GM12878 (cell line): ENCODE data around the gene FAM174A. TPM values are rescaled to one million over a fixed set of nuclear protein-coding genes. Genes with fewer than 3 reads are reported as not detected.

Experiments
- ATAC-seq: fragments of 200-7000 bp; cut with Tn5 transposase; 3 replicates; pipeline ENCODE4 v1.9.1; 2020; ENCODE audit warnings: mild to moderate bottlenecking, moderate library complexity
- BruUV-seq: library from RNA; stranded (reverse); fragments of 400-500 nt; replicated peaks from 2 replicates; lab custom pipeline; 2021; lab: Mats Ljungman, UMichigan
- CTCF ChIA-PET: fragments of 300-600 bp; sonication (Branson Sonifier 250); formaldehyde crosslinking; extraction: SDS; loops from one replicate; lab custom pipeline; 2021; ENCODE audit warnings: inconsistent platforms; lab: Yijun Ruan, JAX
- POLR2A ChIA-PET: fragments of 350-600 bp; formaldehyde crosslinking; extraction: SDS; loops from one replicate; lab custom pipeline; 2021; ENCODE audit warnings: inconsistent platforms; lab: Charles Lee
- RAD21 ChIA-PET: fragments of 300-600 bp; sonication (Branson Sonifier 250); formaldehyde crosslinking; loops from one replicate; lab custom pipeline; 2023; ENCODE audit warnings: antibody characterized with exemption; ENCODE audit not compliant: unreplicated experiment; lab: Charles Lee
- SMC1A ChIA-PET: fragments of 300-600 bp; sonication (Branson Sonifier 250); formaldehyde crosslinking; loops from one replicate; lab custom pipeline; 2023; ENCODE audit not compliant: unreplicated experiment, uncharacterized antibody; lab: Charles Lee
- DNase-seq: peaks from one replicate; pipeline ENCODE4 v3.0.0-alpha.2; 2011; ENCODE audit warnings: low read depth, low spot score
- FAIRE-seq: peaks from 3 replicates; lab custom pipeline; 2011; peaks lifted over from hg19 to GRCh38; lab: Jason Lieb, UNC
- H2AFZ ChIP-seq: 2 replicates; pipeline ENCODE4 v1.6.0; 2011; ENCODE audit warnings: low read depth, low read length, control low read depth; ENCODE audit not compliant: control insufficient read depth
- H3K27ac ChIP-seq: 2 replicates; pipeline ENCODE4 v1.5.1; 2011; ENCODE audit warnings: control low read depth; ENCODE audit not compliant: control insufficient read depth, insufficient read depth
- H3K27me3 ChIP-seq, 2 experiments: replicated peaks in 1 of 2; 2 replicates each; pipeline versions ENCODE4 v1.6.0 to v1.6.1; 2011; ENCODE audit warnings: low read length in 1 of 2; ENCODE audit not compliant: control insufficient read depth in 2 of 2, insufficient read depth in 2 of 2
- H3K36me3 ChIP-seq, 2 experiments: 2 replicates each; pipeline ENCODE4 v1.5.1; 2011; ENCODE audit warnings: low read length in 1 of 2; ENCODE audit not compliant: control insufficient read depth in 2 of 2, insufficient read depth in 2 of 2
- H3K4me1 ChIP-seq: 2 replicates; pipeline ENCODE4 v1.6.1; 2011; ENCODE audit warnings: mild to moderate bottlenecking, low read length, moderate library complexity, mixed read lengths; ENCODE audit not compliant: control insufficient read depth, insufficient read depth
- H3K4me2 ChIP-seq: 2 replicates; pipeline ENCODE4 v1.6.0; 2011; ENCODE audit warnings: control low read depth; ENCODE audit not compliant: control insufficient read depth, insufficient read depth
- H3K4me3 ChIP-seq: fragments of 200-600 bp; sonication (generic); 2 replicates; pipeline ENCODE4 v1.5.1; 2016
- H3K79me2 ChIP-seq: 2 replicates; pipeline ENCODE4 v1.6.0; 2011; ENCODE audit warnings: low read length; ENCODE audit not compliant: control insufficient read depth, insufficient read depth
- H3K9ac ChIP-seq: 2 replicates; pipeline ENCODE4 v1.8.0; 2011; ENCODE audit warnings: low read length, control low read depth, mixed read lengths; ENCODE audit not compliant: control insufficient read depth, insufficient read depth
- H3K9me3 ChIP-seq: replicated peaks from 3 replicates; pipeline ENCODE4 v1.5.1; 2011; ENCODE audit warnings: mild to moderate bottlenecking, low read length; ENCODE audit not compliant: control insufficient read depth, insufficient read depth
- H4K20me1 ChIP-seq: 2 replicates; pipeline ENCODE4 v1.6.0; 2011; ENCODE audit not compliant: control insufficient read depth, insufficient read depth
- ATF7 ChIP-seq: fragments of 450-650 bp; IDR thresholded peaks from 2 replicates; pipeline ENCODE4 v1.6.1; 2016; ENCODE audit warnings: low read depth, mild to moderate bottlenecking
- BCL11A ChIP-seq: IDR thresholded peaks from 2 replicates; pipeline ENCODE4 v1.6.1; 2011; ENCODE audit warnings: low read depth, low read length
- RAD21 ChIP-seq: IDR thresholded peaks from 2 replicates; pipeline ENCODE4 v1.6.1; 2011; ENCODE audit warnings: mild to moderate bottlenecking, low read depth, low read length, moderate library complexity; ENCODE audit not compliant: insufficient read depth
- SMC3 ChIP-seq: IDR thresholded peaks from 2 replicates; pipeline ENCODE4 v1.6.1; 2011; ENCODE audit warnings: low read length, improper control_type of control experiment, borderline replicate concordance
- WGBS: methylation state at CpG from one replicate; pipeline ENCODE4 v1.1.6; 2016; ENCODE audit warnings: low lambda C conversion rate; ENCODE audit not compliant: insufficient replicate concordance, insufficient coverage; ENCODE audit errors: missing lambda C conversion rate; 5-methylcytosine and 5-hydroxymethylcytosine counted together
- in situ Hi-C: fragments of 300-500 bp; cut with MboI; formaldehyde crosslinking; loops from 9 replicates; pipeline ENCODE4 v1.14.3; 2018; ENCODE audit warnings: mixed read lengths
- intact Hi-C: fragments of 100-400 bp; cut with micrococcal nuclease; formaldehyde crosslinking; loops from one replicate; pipeline ENCODE4 v1.14.2; 2022; ENCODE audit not compliant: unreplicated experiment
- polyA plus RNA-seq, 11 experiments: library from polyadenylated mRNA; depleted of rRNA in 4 of 11; unstranded in 6 of 11; stranded (reverse) in 5 of 11; fragments of >200 nt; fragmentation: Nextera tagmentation in 4 of 11; fragmentation: Illumina TruSeq in 1 of 11; extraction: Ambion mirVana in 4 of 11; extraction: Trizol in 1 of 11; gene quantifications; 1 replicate in 1 of 11; 2 replicates in 10 of 11; pipeline versions ENCODE4 v1.2.1 to v1.2.3, GENCODE V29; 2011 to 2016; ENCODE audit warnings: inconsistent platforms in 2 of 11, missing spikeins in 2 of 11, low read depth in 1 of 11
- total RNA-seq, 4 experiments: library from RNA; depleted of rRNA in 3 of 4; stranded (reverse); fragments of >200 nt in 3 of 4; fragmentation: Illumina TruSeq in 1 of 4; extraction: Trizol in 1 of 4; gene quantifications; 2 replicates each; pipeline versions ENCODE4 v1.2.1 to v1.2.3, GENCODE V29; 2013 to 2021
- TF ChIP-seq, protein P1 (sequence below): fragments of 450-650 bp; IDR thresholded peaks from 2 replicates; pipeline ENCODE4 v1.6.1; 2017; ENCODE audit warnings: low read depth, mild to moderate bottlenecking, moderate library complexity
- TF ChIP-seq, protein P2 (sequence below), 3 experiments: IDR thresholded peaks in 2 of 3; conservative IDR thresholded peaks in 1 of 3; 2 replicates each; pipeline ENCODE4 v1.5.1; 2011; ENCODE audit warnings: low read depth in 3 of 3, low read length in 3 of 3, mild to moderate bottlenecking in 3 of 3, control low read depth in 2 of 3, moderate library complexity in 2 of 3, inconsistent platforms in 1 of 3, mixed read lengths in 1 of 3; ENCODE audit not compliant: control insufficient read depth in 2 of 3, insufficient read depth in 1 of 3; ENCODE audit errors: extremely low read depth in 1 of 3

The FAM174A gene
- total and polyA plus RNA-seq, 10 of the 15 experiments (the other 5 are each of a cell fraction or from before 2014, with no cell fraction given), result 1.4 to 12.1 (median 6.0) TPM

DNA sequence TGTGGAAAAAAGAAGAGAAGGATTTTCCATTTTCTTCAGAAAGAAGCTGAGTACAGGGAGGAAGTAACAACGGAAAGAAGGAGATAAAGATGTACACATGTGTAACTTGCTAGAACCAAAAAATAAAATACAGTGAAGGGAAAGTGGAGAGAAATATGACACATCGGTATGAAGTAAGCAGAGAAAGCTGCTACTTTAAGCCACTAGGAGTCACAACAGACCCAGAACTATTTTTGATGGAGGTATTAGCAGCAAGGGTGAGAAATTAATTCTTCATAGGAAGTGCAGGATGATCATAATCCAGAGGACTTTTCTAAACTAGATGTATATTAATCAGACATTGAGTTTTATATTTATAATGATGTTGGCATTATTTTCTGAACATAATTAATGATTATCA is 88.5 kb downstream of the FAM174A start:
- intact Hi-C loops, result loop anchor here (1.0 to 5.0 kb wide), 6 partner anchors 144 to 767 kb away; no protein-coding TSS in a partner anchor
- ChIA-PET RAD21 (interaction anchor here (0.9 to 3.0 kb wide), 9 partner anchors 152 to 767 kb away, joined by 3 to 14 read pairs (median 4); partner anchors contain the start of gene ST8SIA4), SMC1A (interaction anchor here (0.7 to 3.5 kb wide), 25 partner anchors 8 to 767 kb away, joined by 3 to 19 read pairs (median 4); partner anchors contain the start of gene ST8SIA4), POLR2A (no interaction called here), CTCF (interaction anchor here (0.7 to 3.0 kb wide), 19 partner anchors 8 to 767 kb away, joined by 3 to 19 read pairs (median 4); no protein-coding TSS in a partner anchor)
- no peak overlapping the region for H3K9ac ChIP-seq
- no peak overlapping the region for H3K4me3 ChIP-seq
- H3K79me2 ChIP-seq, result no peaks in the 10 kb centered on the region
- in situ Hi-C loops, result loop anchor here (25.0 kb wide), 1 partner anchor 764 kb away; no protein-coding TSS in a partner anchor
- 0 out of 2 replicates have a peak overlapping the region, but pooled peaks have one; percentile 4 for H2AFZ ChIP-seq
- H3K4me1 ChIP-seq, result no peaks in the 10 kb centered on the region
- ATAC-seq (peak; percentile 96), FAIRE-seq (peak; percentile 94), DNase-seq (no peak)
- TF ChIP-seq ATF7, result peak; percentile 27; the same call in 1 of the 2 replicates
- TF ChIP-seq, protein P1, sequence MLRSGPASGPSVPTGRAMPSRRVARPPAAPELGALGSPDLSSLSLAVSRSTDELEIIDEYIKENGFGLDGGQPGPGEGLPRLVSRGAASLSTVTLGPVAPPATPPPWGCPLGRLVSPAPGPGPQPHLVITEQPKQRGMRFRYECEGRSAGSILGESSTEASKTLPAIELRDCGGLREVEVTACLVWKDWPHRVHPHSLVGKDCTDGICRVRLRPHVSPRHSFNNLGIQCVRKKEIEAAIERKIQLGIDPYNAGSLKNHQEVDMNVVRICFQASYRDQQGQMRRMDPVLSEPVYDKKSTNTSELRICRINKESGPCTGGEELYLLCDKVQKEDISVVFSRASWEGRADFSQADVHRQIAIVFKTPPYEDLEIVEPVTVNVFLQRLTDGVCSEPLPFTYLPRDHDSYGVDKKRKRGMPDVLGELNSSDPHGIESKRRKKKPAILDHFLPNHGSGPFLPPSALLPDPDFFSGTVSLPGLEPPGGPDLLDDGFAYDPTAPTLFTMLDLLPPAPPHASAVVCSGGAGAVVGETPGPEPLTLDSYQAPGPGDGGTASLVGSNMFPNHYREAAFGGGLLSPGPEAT, result no peak
- TF ChIP-seq, protein P2, sequence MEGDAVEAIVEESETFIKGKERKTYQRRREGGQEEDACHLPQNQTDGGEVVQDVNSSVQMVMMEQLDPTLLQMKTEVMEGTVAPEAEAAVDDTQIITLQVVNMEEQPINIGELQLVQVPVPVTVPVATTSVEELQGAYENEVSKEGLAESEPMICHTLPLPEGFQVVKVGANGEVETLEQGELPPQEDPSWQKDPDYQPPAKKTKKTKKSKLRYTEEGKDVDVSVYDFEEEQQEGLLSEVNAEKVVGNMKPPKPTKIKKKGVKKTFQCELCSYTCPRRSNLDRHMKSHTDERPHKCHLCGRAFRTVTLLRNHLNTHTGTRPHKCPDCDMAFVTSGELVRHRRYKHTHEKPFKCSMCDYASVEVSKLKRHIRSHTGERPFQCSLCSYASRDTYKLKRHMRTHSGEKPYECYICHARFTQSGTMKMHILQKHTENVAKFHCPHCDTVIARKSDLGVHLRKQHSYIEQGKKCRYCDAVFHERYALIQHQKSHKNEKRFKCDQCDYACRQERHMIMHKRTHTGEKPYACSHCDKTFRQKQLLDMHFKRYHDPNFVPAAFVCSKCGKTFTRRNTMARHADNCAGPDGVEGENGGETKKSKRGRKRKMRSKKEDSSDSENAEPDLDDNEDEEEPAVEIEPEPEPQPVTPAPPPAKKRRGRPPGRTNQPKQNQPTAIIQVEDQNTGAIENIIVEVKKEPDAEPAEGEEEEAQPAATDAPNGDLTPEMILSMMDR (IDR thresholded peaks at IDR 0.05 in 2 of 3, conservative IDR thresholded peaks at IDR 0.05 in 1 of 3; ENCODE audit: control insufficient read depth in 2 of 3, extremely low read depth in 1 of 3, insufficient read depth in 1 of 3, low read depth in 3 of 3, low read length in 3 of 3), result peak; percentile 62 to 67 (median 62)
- TF ChIP-seq BCL11A, result no peak
- peak; percentile 79; the same call in 1 of the 2 replicates for TF ChIP-seq SMC3
- peak; percentile 92 for TF ChIP-seq RAD21
- H3K27ac ChIP-seq, result no peak overlapping the region
- H3K27me3 ChIP-seq, result no peaks in the 10 kb centered on the region
- WGBS, result 3% methylated on average over 2 of the region's 2 CpGs
- no TSS peak for BruUV-seq
- H3K4me2 ChIP-seq, result no peak overlapping the region
- no peaks in the 10 kb centered on the region for H3K9me3 ChIP-seq
- no peaks in the 10 kb centered on the region for H3K36me3 ChIP-seq
- no peaks in the 10 kb centered on the region for H4K20me1 ChIP-seq
